SK-N-DZ (cell line): ENCODE measurements around the gene TAOK3.
"Not testable (repeated sequence)": the region's sequence is repeated elsewhere in the genome, so short reads cannot be mapped to it uniquely, and the experiment has no call there.

ENCODE experiments used
- DNase-seq: peaks from one replicate; pipeline ENCODE4 v3.0.0-alpha.2; 2015; ENCODE audit warnings: low spot score

TAOK3 gene

DNA sequence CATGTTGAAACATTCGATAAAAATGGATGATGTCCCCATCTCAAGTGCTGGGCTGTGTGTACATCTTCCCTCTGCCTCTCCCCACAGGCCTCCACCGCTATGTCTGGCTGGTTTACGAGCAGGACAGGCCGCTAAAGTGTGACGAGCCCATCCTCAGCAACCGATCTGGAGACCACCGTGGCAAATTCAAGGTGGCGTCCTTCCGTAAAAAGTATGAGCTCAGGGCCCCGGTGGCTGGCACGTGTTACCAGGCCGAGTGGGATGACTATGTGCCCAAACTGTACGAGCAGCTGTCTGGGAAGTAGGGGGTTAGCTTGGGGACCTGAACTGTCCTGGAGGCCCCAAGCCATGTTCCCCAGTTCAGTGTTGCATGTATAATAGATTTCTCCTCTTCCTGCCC is 228.2 kb downstream of the TAOK3 start:
- no peak for DNase-seq

DNA sequence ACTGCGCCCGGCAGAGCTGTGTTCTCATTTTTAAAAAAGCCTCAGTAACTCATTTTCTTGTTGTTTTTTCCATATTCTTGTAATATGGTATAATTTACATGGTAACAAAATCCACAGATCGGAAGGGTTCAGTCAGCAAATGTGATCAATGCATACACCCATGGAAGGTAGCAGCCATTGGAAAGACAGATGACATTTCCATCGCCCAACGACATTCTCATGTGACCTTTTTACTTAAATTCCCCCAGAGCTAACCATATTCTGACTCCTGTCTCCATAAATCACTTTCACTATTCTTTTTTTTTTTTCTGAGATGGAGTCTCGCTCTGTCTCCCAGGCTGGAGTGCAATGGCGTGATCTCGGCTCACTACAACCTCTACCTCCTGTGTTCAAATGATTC is 231.9 kb downstream of the TAOK3 start:
- DNase-seq = no peak

DNA sequence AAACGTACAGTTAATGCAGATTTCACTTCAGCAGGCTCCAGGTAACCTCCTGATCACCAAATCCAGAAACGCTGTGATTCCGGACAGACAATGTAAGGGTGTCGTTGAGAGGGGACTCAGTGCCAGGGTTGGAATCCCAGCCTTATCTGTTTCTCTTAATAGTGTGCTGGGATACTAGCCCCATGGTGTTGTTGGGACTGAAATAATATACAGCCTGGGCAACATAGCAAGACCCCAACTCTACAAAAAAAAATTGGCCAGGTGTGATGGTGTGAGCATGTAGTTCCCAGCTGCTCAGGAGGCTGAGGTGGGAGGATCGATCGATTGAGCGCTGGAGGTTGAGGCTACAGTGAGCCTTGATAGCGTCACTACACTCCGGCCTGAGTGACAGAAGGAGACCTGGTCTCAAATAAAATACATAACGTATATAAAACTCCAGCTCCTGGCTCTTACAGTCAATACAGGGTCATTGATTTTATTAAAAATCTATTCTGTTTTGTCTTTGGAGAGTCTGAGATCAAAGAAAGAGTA is 235.5 kb downstream of the TAOK3 start:
- DNase-seq = no peak

DNA sequence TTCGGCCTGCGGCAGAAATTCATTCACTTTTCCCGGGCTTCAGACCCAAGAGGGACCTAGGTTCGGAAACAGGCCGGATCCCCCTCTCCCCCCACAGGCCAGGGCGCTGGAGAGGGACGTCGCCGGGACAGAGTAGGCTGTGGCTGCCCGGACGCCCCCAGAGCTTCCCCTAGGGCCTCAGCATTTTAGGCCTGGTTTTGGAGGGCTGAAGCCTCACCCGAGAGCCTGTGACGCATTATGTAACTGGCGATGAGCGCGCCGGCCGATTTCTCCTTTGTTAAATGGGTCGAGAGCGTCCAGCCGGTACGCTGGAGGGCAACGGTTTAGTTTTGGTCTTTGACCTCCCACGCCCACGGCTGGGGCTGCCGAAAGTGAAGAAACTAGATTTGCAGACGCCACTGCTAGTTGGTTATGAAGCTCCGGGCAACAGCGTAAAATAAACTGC is 236.1 kb downstream of the TAOK3 start:
- peak; percentile 18 for DNase-seq

DNA sequence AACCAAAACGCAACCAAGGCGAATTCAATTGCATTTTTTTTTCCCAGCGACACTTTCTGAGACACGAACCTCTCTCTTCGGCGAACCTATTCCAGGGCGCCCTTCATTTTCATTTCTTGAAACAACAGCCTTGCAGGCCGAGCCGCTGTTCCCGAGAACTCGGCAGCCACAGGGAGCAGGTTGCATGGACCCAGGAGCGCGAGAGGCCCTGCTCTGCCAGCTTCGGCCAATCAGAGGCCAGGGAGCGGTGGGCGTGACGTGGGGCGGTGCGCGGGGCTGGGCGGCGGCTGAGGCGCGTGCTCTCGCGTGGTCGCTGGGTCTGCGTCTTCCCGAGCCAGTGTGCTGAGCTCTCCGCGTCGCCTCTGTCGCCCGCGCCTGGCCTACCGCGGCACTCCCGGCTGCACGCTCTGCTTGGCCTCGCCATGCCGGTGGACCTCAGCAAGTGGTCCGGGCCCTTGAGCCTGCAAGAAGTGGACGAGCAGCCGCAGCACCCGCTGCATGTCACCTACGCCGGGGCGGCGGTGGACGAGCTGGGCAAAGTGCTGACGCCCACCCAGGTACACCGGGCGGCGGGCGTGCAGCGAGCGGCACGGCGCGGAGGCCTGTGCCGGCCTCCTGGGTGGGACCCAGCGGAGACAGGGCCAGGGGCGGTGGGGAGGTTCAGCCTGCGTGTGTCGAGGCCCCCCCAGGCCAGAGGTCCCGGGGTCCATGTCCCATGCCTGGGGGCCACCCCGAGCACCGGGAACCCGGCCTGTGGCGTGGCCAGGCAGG is 236.7 kb downstream of the TAOK3 start, which contains the start of gene PEBP1:
Gene PEBP1 (plus strand): TSS at position 337 of the 771 bp plus-strand sequence. CDS start 86 bp downstream, at position 423.
- peak; percentile 92 for DNase-seq

DNA sequence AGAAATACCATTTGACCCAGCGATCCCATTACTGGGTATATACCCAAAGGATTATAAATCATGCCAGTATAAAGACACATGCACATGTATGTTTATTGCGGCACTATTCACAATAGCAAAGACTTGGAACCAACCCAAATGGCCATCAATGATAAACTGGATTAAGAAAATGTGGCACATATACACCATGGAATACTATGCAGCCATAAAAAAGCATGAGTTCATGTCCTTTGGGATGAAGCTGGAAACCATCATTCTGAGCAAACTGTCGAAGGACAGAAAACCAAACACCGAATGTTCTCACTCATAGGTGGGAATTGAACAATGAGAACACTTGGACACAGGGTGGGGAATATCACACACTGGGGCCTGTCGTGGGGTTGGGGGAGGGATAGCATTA is 243.3 kb downstream of the TAOK3 start:
- not testable (repeated sequence) for DNase-seq

DNA sequence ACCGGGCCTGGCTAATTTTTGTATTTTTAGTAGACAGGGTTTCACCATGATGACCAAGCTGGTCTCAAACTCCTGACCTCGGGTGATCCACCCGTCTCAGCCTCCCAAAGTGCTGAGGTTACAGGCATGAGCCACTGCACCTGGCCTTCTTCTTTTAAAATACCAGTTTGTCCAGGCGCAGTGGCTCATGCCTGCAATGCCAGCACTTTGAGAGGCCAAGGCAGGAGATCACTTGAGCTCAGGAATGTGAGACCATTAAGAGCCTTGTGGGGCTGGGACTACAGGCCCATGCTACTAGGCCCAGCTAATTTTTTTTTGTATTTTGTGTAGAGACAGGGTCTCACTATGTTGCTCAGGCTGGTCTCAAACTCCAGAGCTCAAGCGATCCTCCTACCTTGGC is 244.8 kb downstream of the TAOK3 start:
- DNase-seq = no peak

DNA sequence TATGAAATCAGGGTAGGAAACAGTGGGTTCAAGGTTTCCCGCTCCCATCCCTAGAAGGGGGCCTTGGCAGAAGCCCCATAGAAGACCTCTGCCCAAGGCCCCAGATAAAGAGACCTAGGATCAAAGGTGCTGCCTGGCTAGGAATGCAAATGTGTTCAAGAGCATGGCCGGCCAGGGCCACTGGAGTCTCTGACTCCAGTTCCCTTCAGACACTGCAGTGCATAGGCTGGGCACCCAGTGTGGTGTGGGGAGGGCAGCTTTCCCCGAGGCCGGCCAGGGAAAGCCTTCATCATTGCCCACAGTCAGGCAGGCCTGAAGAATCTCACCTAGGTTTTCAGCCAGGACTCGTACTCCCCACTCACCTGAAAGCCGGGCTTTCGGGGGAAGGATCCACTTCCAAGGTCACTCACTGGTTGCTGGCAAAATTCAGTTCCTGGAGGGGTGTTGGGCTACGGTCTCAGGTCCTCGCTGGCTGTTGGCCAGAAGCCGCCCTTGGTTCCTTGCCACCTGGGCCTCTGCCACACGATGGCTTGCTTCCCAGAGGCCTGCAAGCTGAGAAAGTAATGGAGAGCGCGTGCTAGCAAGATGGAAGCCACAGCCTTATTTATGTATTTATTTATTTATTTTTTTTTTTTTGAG is 246.5 kb downstream of the TAOK3 start:
- no peak for DNase-seq

DNA sequence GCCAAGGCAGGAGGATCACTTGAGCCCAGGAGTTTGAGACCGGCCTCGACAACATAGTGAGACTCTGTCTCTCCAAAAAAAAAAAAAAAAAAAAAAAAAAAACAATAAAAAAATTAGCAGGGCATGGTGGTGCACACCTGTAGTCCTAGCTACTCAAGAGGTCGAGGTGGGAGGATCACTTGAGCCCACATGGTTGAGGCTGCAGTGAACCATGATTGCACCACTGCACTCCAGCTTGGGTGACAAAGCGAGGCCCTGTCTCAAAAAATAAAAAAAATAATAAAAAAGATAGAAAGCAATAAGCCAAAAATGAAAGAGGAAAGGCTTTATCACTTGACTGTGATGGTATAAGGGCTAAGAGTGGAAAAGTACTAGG is 247.0 kb downstream of the TAOK3 start:
- DNase-seq = no peak

DNA sequence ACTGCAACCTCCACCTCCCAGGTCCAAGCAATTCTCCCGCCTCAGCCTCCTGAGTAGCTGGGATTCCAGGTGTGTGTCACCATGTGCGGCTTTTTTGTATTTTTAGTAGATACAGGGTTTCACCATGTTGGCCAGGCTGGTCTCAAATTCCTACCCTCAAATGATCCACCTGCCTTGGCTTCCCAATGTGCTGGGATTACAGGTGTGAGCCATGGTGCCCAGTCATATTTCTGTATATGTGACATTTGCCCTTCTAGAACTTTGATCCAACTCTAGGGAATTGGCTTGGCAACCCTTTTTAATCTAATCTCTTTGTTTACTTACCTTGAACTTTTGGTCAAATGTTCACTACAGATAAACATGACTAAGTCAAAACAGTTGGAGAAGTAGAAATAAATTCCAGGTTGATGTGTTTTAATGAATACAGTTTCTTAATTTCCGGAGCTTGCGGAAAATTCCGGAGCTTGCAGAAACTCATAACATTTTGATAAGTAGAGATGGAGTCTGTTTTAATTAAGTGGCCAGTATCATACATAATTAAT is 248.3 kb downstream of the TAOK3 start:
- no peak for DNase-seq

DNA sequence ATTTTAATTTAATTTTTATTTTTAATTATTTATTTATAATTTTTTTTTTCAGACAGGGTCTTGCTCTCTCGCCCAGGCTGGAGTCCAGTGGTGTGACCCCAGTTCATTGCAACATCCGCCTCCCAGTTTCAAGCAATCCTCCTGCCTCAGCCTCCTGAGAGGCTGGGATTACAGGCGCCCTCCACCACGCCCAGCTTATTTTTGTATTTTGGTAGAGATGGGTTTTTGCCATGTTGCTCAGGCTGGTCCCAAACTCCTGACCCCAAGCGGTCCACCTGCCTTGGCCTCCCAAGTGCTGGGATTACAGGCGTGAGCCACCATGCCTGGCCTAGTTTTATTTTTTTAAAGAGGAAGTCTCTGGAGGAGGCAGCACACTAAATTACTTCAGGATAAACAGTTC is 250.4 kb downstream of the TAOK3 start:
- DNase-seq = no peak

DNA sequence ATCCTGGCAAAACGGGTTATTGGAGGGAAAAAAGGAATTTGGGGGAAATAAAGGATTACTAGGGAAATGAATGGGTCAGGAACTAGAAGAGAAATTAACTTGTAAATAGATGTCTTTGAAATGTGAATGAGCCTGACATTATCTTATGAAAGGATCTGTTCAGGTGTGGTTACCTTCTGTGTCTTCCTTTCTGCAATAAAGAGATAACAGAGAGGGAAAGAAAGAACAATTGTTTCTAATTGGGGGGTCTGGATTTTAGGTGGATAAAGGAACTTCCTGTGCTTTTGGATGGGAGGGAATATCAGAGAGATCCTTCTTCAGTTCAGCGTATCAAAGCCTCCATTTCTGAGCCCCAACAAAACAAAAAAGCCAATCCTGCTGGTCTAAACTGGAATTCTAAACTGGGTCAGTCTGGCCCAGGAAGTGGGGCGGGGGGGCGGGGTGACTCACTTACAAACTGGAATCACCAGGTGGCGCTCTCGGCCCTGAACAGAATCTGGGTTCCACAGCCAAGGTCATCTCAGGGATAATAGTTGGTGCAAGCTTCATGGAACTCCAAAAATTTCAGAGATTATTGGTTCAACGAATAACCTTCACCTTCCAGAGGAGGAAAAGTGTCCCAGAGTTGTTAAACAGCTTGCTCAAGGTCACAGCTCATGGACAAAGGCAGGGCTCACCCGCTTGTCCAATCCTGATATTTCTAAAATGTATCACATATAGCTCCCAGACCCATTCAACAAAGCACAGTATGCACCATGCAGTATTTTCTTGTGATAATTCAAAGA is 251.9 kb downstream of the TAOK3 start:
- DNase-seq = no peak

DNA sequence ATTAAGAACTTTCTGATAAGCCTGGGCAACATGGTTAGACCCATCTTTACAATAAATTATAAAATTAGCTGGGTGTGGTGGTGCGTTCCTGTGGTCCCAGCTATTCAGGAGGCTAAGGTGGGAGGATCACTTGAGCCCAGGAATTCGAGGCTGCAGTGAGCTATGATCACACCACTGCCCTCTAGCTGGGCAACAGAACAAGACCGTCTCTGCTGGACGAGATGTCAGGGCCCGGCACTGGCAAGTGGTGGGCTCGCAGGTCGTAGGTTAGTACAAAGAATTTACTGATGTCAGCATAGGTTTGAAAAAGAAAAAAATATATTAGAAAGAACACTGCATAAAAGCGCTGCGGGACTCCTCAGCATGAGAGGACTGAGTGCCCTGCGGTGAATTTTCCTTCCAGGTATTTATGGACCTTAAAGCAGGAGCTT is 253.2 kb downstream of the TAOK3 start:
- DNase-seq = no peak

DNA sequence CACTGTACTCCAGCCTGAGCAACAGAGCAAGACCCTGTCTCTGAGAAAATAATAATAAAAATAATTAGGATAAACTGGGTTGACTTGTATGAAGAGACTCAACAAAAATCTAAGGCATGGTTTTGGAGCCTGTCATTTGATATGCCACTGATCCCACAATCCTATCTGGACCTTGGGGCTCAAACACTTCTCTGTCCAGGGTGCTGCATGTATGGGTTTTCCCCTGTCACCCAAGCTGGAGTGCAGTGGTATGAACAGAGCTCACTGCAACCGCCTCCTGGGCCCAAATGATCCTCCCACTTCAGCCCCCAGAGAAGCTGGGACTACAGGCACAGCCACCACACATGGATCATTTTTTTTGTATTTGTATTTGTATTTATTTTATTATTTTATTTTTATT is 263.6 kb downstream of the TAOK3 start:
- no peak for DNase-seq

DNA sequence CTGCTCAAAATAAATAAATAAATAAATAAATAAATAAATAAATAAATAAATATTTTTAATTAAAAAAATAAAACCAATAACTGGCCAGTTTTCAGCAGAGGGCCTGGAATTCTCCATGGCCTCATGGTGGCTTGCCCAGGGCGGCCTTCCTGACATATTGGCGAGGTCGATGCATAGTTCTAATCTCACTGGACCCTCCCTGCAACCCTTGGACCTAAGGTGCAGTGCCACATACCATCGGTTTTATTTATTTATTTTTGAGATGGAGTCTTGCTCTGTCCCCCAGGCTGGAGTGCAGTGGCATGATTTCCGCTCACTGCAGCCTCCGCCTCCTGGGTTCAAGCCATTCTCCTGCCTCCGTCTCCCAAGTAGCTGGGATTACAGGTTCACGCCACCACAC is 265.0 kb downstream of the TAOK3 start:
- no peak for DNase-seq

DNA sequence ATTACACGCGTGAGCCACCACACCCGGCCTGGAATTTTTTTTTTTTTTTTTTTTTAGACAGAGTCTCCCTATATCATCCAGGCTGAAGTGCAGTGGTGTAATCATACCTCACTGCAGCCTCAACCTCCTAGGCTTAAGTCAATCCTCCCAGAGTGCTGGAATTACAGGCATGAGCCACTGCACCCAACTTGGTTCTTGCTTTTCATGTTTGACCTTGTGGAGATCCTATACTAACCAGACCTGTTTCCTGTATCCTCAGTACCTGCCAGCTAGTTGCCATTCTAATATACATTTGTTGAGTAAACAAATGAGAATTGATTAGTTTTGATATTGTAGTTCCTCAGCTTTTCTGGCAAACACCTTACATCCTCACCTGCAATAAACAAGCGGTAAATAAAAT is 265.7 kb downstream of the TAOK3 start:
- DNase-seq = no peak

DNA sequence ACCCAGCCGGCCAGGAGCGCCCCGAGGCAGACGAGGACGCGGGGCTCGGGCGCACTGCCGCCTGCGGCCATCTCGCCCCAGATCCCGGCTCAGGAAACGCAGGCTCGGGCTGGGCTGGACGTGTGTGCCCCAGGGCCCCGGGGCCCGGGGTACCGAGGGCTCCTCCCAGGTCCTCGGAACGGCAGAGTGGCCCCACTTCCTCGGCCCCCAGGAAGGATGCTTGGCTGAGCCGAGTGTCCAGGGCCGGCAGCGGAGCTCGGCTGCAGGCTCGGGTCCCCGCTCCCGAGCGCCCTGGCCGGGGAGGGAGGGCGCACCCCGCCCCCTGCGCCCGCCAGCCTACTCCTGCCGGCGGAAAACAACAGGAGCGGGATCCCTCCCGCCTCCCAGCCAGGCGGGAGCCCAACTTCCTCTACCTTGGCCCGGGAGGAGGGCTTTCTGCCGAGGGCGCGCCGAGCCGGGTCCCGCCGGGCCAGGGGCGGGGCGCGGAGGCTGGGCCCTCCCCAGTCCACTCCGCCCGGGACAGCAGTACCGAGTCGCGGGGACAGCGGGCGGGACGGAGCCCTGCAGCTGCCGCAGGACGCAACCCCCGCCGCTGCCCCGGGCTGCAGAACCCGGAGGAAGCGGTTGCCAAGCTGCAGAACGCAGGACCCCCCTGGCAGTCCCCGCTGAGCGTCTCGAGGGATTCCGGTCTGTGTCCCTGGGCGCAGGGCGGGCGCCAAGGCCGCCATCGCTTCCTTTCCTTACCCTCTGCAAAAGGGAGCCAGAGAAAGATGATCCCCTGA is 268.9 kb downstream of the TAOK3 start, which contains the start of gene VSIG10:
Gene VSIG10 (minus strand): TSS at position 411 of the 782 bp plus-strand sequence. CDS start 340 bp downstream, at position 71.
- peak; percentile 80 for DNase-seq

DNA sequence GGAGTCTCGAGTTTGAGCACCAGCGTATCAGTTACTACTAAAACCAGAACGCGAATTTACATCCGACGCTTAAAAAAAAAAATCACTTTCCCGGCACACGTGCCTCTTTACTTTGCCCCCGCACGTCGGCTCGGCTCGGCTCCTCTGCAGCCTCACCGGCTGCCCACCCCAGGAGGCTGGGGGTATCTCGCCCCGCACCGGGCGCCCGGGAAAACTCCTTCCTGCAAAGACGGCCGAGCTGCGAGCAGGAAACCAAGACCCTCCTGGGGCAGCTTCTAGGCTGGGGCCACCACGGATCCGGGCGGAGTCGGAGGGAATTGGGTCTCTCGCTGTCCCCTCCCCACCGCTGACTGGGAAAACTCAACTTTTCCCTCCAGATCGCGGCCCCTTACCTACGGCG is 269.5 kb downstream of the TAOK3 start:
- DNase-seq = no peak

DNA sequence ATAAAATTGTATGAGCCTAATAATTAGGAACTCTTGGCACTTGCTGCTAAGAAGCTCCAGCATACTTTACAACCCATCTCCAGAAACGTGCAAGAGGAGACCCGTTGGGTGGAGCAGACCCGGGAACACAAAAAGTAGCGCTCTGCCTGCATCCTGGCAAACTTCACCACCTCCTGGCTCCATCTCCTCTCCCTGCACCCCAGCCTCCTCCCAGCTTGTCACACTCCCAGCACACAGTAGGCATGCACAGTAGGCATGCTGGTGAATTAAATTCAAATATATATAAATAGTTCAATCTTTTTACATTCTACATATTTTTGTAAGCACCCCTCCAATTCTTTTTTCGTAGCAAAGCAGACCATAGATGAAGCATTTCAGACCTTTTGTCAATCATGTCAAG is 270.1 kb downstream of the TAOK3 start:
- no peak for DNase-seq

DNA sequence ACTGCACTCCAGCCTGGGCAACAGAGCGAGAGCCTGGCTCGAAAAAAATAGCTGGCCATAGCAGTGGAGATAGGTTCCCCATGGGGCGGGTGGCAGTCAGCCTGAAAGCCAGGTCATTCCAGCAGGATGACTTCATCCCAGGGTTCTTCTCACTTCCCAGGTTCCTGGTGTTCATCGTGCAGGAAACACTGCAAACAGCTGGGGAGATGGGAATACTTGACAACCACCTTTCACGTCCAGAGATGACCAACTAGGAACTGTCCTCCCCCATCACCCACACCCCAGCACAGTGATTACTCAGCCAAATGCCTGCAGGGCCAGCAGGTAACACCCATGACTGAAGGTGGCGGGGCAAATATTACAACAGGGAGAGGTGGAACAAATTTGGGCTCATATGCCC is 270.6 kb downstream of the TAOK3 start:
- DNase-seq = no peak

DNA sequence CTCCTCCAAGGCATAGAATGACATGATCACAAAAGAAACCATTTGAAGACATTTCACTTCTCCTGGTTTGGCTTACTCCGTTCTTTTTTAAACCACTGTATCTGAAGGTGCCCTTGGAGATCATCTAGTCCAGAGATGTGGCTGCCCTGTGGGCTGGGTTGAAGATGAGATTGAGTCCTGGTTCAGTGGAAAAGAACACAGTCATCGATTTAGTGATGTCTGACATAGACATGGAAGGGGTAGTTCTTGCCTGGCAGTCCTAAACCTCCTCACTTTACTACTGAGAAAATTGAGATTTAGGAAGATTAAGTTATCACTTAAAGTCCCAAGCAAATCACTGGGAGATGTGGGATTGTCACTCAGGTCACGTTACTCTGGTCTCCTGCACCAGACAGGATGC is 271.7 kb downstream of the TAOK3 start:
- no peak for DNase-seq
